ENCODE measurements around the gene TM4SF1. TPM values are rescaled to one million over a fixed set of nuclear protein-coding genes. Genes with fewer than 3 reads are reported as not detected.

TM4SF1 gene
- total RNA-seq, 4 donors from 2014 or later, result 15.2 to 55.3 (median 25.8) TPM

DNA sequence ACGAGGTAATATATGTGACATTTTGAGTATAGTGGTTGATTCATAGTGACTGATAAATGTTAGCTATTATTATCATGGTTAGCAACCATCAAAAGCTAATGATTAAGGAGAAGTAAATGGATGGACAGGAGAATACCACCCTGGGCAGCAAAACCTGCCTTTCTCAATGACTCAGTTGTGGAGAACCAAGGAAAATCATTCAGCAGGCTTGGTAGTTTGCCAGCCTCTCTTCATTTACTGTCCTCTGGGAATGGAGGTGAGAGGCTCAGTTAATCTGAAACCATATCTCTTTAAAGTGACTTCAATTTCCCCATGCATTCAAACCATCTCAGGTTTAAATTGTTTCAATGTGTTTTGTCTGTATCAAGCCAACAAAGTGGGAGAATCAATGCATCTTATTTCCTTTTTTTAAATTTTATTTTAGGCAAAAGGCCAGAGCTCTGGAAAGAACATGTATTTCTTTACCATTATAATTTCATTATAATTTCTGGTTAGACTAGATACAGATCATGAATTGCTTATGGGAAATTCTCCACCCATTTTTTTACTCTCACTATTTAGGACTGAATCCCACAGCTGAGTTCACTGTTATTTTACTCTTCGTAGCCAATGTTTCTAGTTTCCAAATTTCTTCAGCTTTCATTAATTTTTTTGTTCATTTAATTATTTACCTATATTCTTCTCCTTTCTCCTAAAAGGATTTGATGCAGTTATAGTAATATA is 46.7 kb downstream of the TM4SF1 start:
- no peak overlapping the region for H3K4me3 ChIP-seq
- no peaks in the 10 kb centered on the region for H3K27me3 ChIP-seq
- no peaks in the 10 kb centered on the region for H3K4me1 ChIP-seq
- H3K36me3 ChIP-seq, result no peaks in the 10 kb centered on the region
- H3K9me3 ChIP-seq, result no peaks in the 10 kb centered on the region
- DNase-seq, result no peak
- no peak overlapping the region for H3K27ac ChIP-seq
- TF ChIP-seq, protein P1, sequence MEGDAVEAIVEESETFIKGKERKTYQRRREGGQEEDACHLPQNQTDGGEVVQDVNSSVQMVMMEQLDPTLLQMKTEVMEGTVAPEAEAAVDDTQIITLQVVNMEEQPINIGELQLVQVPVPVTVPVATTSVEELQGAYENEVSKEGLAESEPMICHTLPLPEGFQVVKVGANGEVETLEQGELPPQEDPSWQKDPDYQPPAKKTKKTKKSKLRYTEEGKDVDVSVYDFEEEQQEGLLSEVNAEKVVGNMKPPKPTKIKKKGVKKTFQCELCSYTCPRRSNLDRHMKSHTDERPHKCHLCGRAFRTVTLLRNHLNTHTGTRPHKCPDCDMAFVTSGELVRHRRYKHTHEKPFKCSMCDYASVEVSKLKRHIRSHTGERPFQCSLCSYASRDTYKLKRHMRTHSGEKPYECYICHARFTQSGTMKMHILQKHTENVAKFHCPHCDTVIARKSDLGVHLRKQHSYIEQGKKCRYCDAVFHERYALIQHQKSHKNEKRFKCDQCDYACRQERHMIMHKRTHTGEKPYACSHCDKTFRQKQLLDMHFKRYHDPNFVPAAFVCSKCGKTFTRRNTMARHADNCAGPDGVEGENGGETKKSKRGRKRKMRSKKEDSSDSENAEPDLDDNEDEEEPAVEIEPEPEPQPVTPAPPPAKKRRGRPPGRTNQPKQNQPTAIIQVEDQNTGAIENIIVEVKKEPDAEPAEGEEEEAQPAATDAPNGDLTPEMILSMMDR (IDR thresholded peaks at IDR 0.05), result no peak
- TF ChIP-seq POLR2A (IDR thresholded peaks at IDR 0.05), result no peak

DNA sequence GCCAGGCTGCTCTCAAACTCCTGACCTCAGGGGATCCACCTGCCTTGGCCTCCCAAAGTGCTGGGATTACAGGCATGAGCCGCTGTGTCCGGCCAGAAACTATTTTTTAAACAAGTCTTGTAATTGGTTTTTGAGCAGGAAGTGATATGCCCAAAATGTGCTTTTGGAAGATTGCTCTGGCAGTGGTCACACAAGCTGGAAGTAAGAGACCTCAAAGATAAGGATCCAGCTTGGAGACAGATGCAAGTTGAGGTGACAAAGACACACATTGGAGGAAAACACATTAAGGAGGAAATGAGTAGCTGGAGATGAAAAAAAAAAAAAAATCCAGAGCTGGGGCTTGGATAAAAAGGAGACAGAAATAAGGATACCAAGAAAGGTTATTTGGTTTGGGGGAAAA is 50.3 kb downstream of the TM4SF1 start:
- Histone ChIP-seq H3K4me1 (no peaks in the 10 kb centered on the region), H3K4me3 (no peak overlapping the region), H3K27me3 (no peaks in the 10 kb centered on the region), H3K36me3 (no peaks in the 10 kb centered on the region), H3K27ac (no peak overlapping the region), H3K9me3 (no peaks in the 10 kb centered on the region)
- TF ChIP-seq, protein P1 (IDR thresholded peaks at IDR 0.05), result no peak
- no peak for TF ChIP-seq POLR2A (IDR thresholded peaks at IDR 0.05)
- no peak for DNase-seq

DNA sequence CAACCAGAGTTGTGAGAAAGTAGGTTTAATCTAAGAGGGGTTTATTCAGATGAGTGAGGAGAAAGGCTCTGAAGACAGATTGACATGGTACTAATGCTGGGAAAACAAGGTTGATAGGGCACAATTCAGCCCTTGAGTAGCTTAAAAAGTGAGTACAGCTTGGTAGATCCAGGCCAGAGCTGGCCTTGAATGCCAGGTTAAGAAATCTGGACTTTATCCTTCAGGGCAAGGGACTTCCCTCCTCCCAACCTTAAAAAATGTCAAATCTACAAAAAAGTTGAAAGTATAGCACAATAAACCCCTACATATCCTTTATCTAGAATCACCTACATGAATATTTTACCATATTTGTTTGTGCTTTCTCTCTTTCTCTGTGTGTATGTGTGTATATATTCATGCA is 51.9 kb downstream of the TM4SF1 start:
- TF ChIP-seq POLR2A (IDR thresholded peaks at IDR 0.05), result no peak
- TF ChIP-seq, protein P1 (IDR thresholded peaks at IDR 0.05), result no peak
- no peaks in the 10 kb centered on the region for H3K27me3 ChIP-seq
- no peaks in the 10 kb centered on the region for H3K36me3 ChIP-seq
- H3K4me3 ChIP-seq, result no peak overlapping the region
- no peak for DNase-seq
- no peak overlapping the region for H3K27ac ChIP-seq
- no peaks in the 10 kb centered on the region for H3K9me3 ChIP-seq
- no peaks in the 10 kb centered on the region for H3K4me1 ChIP-seq

DNA sequence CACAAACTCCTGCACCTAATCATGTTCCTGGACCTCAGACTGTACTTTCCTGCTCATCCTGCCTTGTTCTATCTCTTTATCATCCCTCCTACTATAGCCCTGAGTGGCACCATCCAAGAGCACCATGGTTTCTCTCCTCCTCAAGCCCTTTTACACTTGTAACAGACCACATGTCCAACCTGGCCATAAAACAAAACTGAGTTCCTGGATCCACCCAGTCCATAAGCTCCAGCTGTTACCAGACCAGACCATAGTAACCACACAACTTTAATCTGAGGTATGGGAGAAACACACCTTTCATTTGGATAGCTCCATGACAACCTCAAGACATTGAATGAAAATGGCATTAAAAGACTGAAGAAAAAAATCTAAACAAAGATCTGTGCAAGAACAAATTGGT is 53.1 kb downstream of the TM4SF1 start:
- DNase-seq, result no peak
- Histone ChIP-seq H3K27ac (no peak overlapping the region), H3K36me3 (no peaks in the 10 kb centered on the region)

DNA sequence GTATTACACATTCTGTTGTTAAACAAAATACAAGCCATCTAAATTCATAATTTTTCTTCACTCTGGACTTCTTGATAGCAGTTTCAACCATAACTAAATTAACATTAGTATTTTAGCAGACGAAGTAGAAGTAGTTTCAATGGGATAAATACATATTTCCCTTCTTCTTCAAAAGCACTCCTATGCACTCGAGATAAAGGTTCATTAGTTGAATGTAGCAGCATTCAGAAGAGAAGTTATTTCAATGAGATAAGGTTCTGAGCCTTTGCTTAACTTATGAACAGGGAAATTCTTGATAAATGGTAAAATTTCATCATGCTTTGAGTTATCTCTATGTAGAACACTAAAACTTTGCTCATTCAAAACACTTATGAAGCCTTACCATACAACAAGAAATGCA is 55.8 kb downstream of the TM4SF1 start:
- no peak overlapping the region for H3K27ac ChIP-seq
- no peaks in the 10 kb centered on the region for H3K9me3 ChIP-seq
- no peak for DNase-seq
- H3K4me3 ChIP-seq, result no peak overlapping the region
- no peaks in the 10 kb centered on the region for H3K36me3 ChIP-seq
- TF ChIP-seq, protein P1 (IDR thresholded peaks at IDR 0.05), result no peak
- TF ChIP-seq POLR2A (IDR thresholded peaks at IDR 0.05), result no peak
- H3K4me1 ChIP-seq, result no peaks in the 10 kb centered on the region
- no peaks in the 10 kb centered on the region for H3K27me3 ChIP-seq

More for the DNA sequence above, 53.1 kb downstream of the TM4SF1 start:
- TF ChIP-seq, protein P1 (IDR thresholded peaks at IDR 0.05), result no peak
- TF ChIP-seq POLR2A (IDR thresholded peaks at IDR 0.05), result no peak
- H3K27me3 ChIP-seq, result no peaks in the 10 kb centered on the region
- H3K4me3 ChIP-seq, result no peak overlapping the region
- no peaks in the 10 kb centered on the region for H3K9me3 ChIP-seq
- no peaks in the 10 kb centered on the region for H3K4me1 ChIP-seq

Measured in Peyer's patch (tissue), 4 donors.